HG03066 (cell line): ENCODE measurements around the gene BTBD2.
"Not testable (repeated sequence)": the region's sequence is repeated elsewhere in the genome, so short reads cannot be mapped to it uniquely, and the experiment has no call there.

Experiments
- ATAC-seq: cut with Tn5 transposase; IDR thresholded peaks from one replicate; pipeline ENCODE4 v1.9.1; 2021; ENCODE audit warnings: low read depth; ENCODE audit not compliant: unreplicated experiment

Gene BTBD2

DNA sequence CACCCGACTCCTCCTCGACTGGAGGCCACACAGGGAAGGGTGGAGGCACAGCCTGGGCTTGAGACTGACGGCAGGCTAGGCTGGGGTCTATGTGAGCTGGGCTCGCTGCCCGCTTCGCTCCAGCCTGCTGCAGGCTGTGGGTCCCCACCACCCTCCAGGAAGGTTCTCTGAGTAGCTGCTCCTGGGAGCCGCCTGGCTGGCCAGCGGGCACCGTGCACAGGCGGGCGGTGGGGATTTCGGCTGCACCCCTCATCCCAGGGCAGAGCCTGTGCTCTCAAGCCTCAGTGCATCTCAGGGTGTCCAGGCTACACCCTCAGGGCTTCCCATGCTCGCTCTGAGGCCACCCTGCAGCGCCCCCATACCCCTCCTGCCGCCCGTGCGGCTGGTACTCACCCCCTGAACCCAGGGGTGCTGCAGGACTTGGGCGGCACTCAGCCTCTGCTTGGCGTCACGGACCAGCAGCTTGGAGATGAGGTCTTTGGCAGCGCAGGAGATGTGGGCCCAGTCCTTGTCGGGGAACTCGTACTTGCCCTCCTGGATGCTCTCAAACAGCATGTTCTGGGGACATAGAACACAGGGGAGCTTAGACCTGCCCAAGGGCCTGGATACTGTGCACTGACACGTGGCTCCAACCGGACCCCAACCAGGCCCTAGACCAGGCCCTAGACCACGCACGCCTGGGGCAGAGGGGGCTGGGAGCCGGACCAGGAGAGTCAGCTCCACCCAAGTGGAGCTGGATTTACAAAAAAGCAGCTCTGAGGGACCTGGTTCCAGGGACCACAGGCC, 25.3 kb upstream of the BTBD2 start:
- ATAC-seq: no peak

DNA sequence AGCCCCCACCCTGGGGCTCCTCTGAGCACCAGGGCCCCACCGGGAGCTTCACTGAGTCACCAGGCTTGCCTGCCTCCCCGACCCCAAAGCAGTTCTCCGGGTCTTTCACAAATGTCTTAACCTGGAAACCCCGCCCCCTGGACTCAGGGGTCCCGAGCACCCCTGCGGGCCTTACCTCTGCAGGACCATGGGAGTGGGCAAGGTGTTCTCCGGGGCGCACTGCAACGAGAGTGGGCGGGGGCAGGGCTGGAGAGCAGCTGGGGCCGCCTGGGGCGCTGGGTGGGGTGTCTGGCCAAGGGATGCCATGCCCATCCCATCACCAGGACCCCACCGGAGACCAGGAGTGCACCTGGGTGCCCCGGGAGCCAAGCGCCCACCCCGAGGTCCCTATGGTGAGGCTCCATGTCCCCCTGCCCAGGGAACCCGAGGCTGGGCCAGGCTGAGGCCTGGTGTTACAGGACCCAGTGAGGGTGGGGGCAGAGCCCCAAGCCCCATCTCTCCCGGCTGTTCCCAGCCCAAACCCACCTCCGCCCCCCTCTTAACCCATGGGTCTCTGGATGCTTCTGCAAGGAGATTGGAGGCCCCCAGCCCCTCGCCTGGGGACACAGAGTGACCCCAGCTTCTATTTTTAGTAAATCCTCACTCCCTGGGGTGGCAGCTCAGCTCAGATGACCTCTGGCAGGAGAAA, 24.6 kb upstream of the BTBD2 start:
- no peak for ATAC-seq

DNA sequence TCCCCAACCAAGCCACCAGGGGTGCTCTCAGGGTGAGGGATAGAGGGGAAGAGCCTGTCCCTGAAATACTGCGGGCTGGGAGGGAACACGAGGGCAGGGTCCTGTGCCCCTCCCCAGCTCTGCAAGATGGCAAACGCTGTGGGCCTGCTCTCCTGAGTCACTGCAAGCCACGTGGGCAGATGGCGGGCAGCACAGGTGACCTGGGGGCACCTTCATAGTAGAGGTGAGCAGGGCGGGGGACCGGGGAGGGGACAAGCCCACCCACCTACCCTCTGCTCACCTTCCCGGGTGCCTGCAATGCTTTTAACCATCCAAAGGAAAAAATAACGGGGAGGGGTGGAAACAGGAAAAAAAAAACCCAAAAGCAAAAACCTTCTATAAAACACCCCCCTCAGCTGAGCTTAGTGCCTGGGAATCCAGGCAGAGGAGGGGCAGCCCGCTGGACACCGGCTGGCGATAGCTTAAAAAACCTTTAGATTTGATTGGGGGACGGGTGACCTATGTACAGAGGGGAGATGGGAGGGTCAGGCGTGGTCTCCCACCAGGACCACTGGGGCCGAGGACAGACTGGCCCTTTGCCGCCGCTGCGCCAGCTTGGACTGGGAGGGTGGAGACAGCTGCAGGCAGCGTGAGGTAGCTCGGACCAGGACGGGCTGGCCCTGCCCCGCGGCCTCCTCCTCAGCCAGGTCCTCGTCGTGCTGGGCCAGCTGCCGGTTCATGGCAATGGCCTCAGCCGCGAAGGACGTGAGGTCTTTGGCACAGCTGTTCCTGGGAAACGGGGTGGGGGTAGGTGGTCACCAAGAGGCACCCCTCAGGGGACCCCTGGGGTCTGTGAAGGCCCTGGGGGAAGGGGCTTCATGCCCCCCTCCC, 23.8 kb upstream of the BTBD2 start:
- ATAC-seq: no peak

DNA sequence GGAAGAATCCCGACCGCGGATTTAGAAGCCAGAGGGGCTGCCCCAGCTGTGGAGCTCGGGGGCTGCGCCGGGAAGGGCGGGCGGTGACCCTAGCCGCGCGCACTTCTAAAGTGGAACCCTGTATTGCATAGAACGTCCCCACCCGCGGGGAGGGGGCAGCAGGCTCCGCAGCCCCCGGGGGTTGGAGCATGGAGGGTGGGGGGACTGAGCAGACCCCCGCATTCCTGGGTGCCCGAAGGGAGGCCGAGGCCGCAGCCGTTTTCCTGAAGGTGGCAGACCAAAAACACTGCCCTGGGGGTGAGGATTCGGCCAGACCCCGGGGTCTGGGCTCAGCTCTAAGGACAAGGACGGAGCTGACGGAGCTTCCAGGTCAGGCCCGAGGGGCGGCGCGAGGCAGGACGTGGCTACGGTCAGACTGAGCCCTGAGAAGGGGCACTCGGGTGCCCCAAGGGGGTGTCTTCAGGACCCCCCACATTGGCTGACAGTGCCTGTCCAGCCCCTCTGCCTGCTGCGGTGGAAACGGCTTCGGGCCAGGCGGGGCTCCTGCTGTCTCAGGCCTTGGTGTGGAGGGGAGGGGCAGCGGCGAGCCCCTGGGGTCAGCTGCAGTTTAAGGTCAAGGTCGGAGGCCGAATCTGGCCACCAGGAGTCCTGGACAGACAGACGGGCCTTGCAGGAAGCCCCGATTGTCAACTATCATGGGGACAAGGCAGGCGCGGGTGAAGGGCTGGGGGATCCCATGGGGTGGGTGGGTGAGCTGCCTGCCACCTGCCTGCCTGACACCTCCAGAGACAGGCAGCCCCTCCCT, 23.0 kb upstream of the BTBD2 start:
- ATAC-seq: no peak

DNA sequence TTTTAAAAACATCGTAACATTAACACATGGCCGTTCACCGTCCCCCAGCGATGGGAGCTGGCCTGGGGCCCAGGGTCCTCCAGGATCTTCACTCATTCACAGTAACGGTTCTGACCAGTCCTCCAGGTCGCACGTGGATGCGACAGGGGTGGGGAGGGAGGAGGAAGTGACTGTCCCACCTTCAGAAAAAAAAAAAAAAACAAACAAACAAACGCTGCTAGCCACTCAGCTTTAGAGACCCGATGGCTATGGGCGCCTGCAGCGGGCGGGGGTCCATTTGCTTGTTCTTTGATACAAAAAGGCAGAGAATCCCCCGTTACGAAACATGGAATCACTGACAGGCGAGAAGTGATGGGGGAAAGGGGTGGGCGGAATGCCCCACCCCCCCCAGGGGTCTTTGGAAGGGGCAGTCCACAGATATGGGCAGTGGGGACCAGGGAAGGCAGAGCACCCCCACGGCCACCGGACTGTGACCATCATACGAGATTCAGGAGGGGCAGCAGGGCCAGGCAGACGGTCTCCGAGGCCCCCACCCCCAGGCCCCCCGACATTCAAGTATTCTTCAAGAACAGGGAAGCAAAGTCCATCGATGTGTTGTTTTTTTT, 22.2 kb upstream of the BTBD2 start:
- ATAC-seq: no peak

DNA sequence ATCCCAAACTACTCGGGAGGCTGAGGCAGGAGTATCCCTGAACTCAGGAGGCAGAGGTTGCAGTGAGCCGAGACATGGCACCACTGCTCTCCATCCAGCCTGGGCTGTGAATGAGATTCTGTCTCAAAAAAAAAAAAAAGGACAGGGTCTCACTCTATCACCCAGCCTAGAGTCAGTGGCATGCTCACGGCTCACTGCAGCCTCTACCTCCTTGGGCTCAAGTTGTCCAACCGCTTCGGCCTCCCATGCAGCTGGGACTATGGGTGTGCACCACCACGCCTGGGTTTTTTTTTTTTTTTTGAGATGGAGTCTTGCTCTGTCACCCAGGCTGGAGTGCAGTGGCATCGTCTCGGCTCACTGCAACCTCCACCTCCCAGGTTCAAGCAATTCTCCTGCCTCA, 20.9 kb upstream of the BTBD2 start:
- no peak for ATAC-seq

DNA sequence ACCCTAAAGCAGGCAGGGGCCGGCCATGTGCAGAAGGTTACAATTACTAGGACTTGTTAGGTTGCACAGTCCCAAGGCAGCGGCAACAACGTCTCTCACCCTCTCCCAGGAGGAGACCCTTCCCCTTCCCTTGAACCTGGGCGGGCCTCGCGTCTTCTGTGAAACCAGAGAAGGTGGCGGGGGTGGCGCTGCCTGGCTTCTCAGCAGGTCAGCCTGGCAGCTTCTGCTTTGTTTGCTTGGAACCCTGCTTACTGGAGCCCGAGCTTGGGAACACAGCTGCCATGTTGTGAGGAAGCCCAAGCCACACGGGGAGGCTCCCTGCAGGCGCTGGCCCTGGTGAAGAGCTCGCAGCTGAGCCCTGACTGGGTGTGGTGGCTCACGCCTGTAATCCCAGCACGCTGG, 20.1 kb upstream of the BTBD2 start:
- ATAC-seq: no peak

DNA sequence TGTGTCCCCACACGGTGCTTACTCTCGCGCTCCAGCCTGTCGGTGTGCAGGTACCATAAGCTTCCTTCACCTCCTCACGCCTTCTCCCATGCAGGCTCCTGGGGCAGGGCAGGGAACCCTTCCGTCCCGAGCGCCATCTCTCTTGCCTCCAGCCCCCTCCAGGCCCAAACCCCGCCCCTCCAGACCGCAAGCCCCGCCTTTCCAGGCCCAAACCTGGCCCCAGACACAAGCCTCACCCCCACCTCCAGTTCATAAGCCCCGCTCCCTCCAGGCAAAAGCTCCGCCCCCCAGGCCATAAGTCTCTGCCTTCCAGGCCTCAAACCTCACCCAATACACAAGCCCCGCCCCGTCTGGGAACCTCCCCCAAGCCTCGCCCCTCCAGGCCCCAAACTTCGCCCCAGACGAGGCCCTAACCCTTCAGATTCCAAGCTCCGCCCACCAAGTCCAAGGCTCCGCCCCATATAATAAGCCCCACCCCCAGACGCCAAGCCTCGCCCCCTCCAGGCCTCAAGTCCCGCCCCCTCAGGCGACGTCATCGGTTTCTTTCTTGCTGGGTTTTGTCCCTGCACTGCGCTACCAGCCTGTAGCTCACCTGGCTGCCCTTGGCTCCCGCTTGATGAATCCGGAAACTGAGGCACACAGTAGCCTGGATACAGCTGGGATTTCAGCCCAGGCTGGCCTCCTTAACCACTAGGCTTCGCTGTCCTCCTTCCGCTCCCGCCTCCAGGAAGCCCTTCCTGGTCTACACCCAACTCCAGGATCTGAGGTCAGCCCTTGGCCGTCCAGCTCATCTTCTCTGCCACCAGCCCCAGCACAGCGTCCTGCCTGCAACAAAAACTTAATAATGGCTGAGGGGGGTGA, 19.4 kb upstream of the BTBD2 start:
- no peak for ATAC-seq

DNA sequence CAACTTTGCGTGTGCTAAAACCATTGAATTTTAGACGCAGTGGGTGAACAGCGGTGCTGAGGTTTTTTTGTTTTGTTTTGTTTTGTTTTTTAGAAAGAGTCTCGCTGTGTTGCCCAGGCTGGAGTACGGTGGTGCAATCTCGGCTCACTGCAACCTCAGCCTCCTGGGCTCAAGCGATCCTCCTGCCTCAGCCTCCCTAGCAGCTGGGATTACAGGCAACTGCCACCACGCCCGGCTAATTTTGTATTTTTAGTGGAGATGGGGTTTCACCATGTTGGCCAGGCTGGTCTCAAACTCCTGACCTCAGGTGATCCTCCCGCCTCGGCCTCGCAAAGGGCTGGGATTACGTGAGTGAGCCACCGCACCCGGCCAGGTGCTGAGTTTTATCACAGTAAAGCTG, 18.7 kb upstream of the BTBD2 start:
- not testable (repeated sequence) for ATAC-seq

DNA sequence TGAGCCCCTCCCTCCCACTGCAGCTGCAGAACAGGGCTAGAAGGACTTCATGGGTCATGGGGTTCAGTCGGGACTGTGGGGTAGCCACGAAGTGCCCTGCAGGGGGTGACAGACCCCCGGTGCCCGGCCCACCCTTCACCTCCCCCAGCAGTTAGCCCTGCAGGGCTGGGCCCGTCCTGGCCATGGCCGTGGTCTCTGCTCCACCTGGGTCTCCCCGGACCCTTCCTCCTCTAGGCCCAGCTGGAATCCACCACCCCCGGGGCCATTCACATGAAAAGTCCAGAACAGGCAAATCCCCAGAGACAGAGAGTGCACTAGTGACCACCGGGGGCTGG, 18.3 kb upstream of the BTBD2 start:
- no peak for ATAC-seq

DNA sequence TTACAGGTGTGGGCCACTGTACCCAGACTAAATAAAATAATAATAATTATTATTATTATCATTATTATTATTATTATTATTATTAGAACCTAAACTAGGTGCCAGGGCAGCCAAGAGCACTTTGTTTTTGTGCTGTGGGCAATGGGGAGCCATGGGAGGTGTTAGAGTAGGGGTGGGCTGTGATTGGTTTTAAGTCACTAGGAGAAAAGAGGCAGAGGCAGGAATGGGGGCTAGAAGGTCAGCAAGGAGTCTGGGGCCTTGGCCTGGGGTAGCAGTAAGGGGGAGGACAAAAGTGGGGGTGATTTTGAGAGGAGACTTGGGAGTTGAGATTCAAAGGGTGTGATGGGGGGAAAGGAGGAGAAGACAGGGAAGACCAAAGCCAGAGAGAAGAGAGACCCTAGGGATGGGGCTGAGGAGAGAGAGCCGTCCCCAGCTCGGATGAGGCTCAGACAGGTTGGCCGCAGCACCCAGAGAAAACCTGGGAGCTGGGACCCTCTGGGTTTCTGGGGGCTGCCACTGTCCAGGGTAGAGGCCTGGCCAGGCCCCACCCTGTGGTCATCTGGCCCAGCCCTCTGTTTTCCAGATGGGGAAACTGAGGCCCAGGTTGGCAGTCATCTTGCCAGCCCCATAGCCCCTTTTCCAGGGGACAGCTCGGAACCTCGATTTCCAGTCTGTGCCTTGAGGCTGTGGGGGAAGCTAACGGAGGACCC, 17.8 kb upstream of the BTBD2 start:
- no peak for ATAC-seq

DNA sequence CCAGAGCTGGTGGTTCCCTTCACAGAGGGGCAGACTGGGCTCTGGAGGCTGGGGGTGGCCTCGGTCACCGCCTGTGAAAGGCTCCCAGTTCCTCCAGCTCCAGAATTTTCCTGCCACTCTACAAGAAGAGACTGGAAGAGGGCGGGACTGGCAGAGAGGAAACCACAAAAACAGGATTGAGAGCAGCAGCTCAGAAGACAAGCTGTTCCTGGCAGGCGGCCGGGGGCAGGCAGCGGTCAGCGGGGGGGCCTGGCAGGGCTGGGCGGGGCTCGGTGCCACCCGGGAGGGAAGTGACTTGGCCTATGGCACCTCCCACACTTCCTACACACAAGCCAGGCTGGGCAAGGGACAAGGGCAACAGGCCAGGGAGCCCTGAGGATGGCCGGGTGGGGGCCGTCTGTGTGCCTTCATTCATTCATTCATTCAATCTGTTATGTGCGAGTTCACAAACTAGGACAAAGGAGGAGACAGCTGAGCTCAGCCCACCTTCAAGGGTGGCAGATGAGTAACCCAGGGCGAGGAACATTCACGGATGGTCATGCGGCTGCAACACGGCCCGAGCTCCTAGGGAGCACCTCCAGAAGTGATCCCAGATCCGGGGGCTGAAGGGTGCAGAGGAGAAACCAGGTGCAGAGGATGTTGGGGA, 16.9 kb upstream of the BTBD2 start:
- no peak for ATAC-seq

DNA sequence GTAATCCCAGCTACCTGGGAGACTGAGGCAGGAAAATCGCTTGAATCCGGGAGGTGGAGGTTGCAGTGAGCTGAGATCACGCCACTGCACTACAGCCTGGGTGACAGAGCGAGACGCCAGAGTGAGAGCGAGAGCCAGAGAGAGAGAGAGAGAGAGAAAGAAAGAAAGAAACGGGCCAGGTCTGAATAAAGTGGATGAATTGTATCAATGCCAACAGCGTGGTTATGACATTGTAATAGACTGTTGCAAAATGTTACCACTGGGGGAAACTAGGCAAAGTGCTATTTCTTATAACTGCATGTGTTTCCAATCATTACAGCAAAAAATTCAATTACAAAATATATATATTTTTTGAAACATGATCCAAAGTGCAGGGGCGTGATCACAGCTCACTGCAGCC, 11.8 kb upstream of the BTBD2 start:
- ATAC-seq: no peak

DNA sequence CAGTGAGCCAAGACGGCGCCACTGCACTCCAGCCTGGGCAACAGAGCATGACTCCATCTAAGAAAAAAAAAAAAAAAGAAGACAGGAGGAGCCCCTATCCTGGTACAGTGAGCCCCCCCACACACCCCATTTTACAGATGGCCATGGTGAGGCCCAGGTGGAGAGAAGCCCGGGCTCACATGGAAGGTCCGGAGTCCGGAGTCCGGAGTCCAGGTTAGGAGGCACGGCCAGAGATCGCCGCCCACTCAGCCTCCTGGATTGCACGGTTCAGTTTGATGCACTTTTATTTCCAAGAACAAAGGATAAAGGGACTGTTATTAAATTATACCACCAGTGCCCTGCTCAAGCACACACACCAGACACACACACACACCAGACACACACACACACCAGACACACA, 11.3 kb upstream of the BTBD2 start:
- no peak for ATAC-seq

DNA sequence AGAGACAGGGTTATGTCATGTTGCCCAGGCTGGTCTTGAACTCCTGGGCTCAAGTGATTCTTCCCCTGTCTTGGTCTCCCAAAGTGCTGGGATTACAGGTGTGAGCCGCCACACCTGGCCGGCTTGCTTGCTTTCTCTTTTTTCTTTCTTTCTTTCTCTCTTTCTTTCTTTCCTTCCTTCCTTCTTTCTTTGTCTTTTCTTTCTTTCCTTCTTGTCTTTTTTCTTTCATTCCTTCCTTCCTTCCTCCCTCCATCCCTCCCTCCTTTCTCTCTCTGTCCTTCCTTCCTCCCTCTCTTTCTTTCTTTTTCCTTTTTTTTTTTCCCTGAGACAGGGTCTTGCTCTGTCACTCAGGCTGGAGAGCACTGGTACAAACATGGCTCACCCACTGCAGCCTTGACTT, 6.8 kb upstream of the BTBD2 start:
- no peak for ATAC-seq

DNA sequence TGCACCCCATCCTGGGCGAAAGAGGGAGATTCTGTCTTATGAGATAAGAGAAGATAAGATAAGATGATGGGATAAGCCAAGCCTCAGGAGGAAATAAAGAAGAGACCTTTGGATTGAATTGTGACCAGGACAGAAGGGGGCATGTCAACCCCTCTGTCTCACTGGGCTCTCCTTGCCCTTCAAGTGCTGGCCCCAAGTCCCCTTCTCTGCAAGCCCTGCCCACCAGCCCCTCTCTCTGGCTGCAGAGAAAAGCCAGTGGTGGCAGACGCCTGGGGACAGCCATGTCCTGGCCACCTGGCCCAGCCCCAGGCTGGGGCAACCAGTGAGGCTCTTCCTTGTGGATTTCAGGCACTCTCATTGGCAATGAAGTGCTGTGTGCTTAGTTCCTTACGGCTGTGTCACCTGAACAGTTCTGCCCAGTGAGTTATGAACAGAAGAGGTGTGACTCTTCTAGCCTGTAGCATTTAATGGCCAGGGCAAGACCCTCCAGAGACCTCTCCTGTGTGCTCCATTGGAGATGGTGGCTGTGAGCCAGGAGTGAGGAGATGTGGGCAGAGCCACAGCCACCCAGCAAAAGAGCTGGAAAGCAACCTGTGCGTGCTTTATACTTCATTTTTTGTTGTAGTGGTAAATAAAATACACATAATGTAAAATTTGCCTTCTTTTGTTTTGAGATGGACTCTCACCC, 6.1 kb upstream of the BTBD2 start:
- no peak for ATAC-seq

DNA sequence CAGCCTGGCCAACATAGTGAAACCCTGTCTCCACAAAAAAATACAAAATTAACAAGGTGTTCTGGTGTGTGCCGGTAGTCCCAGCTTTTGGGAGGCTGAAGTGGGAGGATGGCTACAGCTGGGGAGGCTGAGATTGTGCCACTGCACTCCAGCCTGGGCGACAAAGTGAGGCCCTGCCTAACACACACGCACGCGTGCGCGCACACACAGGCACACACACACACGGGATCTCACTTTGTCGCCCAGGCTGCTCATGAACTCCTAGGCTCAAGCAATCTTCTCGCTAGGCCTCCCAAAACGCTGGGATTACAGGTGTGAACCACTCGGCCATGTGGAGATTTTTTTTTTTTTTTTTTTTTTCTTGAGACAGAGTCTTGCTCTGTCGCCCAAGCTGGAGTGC, 3.2 kb upstream of the BTBD2 start:
- no peak for ATAC-seq
